Neural progenitor cell (in vitro differentiated cells): Measurements from ENCODE around the gene SLC7A1.

ENCODE experiments used
- CTCF ChIP-seq: fragments of 200-600 bp; sonication (generic); IDR thresholded peaks from 2 replicates; pipeline ENCODE4 v1.5.1; 2017; ENCODE audit warnings: antibody characterized with exemption, mild to moderate bottlenecking
- EZH2 ChIP-seq: fragments of 200-600 bp; sonication (generic); IDR thresholded peaks from 2 replicates; pipeline ENCODE4 v1.6.1; 2017; ENCODE audit warnings: antibody characterized with exemption, mild to moderate bottlenecking, moderate library complexity

DNA sequence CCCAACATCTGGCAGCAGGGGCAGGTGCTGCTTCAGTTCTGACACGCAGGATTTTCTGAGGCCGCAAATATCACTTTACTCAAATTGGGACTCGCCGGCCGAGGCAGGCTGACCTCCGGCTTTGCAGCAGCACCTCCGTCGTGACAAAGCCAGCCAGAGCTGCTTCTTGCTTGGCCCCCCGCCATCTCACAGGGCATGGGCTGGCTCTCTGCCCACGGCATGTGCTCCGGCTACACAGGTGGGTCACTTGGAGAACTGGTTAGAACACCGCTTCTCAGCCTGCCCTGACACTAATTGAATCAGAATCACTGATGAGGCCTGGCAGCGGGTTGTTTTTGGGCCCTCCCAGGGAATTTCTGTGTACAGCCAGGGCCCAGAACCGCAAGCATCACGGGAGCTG is 112.3 kb downstream of the SLC7A1 start:
- TF ChIP-seq CTCF (no peak), EZH2 (no peak)
